CD4-positive, alpha-beta memory T cell (primary cell): ENCODE data around the gene CANT1. TPM values are rescaled to one million over a fixed set of nuclear protein-coding genes. Genes with fewer than 3 reads are reported as not detected.

Experiments used
- polyA plus RNA-seq, 2 donors: library from polyadenylated mRNA; unstranded; fragments of 300-500 nt; fragmentation: Illumina TruSeq; gene quantifications; one replicate each; pipeline ENCODE4 v1.2.3, GENCODE V29; 2021
- total RNA-seq, 2 experiments: library from RNA; stranded (reverse); gene quantifications; one replicate each; pipeline ENCODE4 v1.2.3, GENCODE V29; 2021

The CANT1 gene
- total and polyA plus RNA-seq, 4 experiments from 2014 or later: 7.2 to 59.4 (median 34.2) TPM

Other genes starting within 250 kb of the CANT1 start
- 100 to 1,000 TPM; 380 to 390 TPM for gene CYTH1, start 227.5 kb downstream of the CANT1 start, total RNA-seq
- gene CYTH1, start 227.5 kb downstream of the CANT1 start, polyA plus RNA-seq: 100 to 1,000 TPM; 271 to 370 TPM
- gene USP36, start 168.9 kb downstream of the CANT1 start, total RNA-seq: 100 to 1,000 TPM; 181 to 183 TPM
- gene USP36, start 168.9 kb downstream of the CANT1 start, polyA plus RNA-seq: 10 to 100 TPM; 35.4 to 55.1 TPM
- under 1 TPM in 1 of 2 experiments, not detected in 1; 0.28 TPM for gene CEP295NL, start 106.6 kb downstream of the CANT1 start, total RNA-seq
- gene CEP295NL, start 106.6 kb downstream of the CANT1 start, polyA plus RNA-seq: not detected
- 1 to 10 TPM; 5.9 to 6.0 TPM for gene TIMP2, start 84.4 kb downstream of the CANT1 start, total RNA-seq
- gene TIMP2, start 84.4 kb downstream of the CANT1 start, polyA plus RNA-seq: under 1 TPM in 1 of 2 donors, not detected in 1; 0.22 TPM
- 10 to 100 TPM; 44.8 to 45.5 TPM for gene LGALS3BP, start 29.8 kb downstream of the CANT1 start, total RNA-seq
- 10 to 100 TPM; 56.4 to 70.7 TPM for gene LGALS3BP, start 29.8 kb downstream of the CANT1 start, polyA plus RNA-seq
- not detected for gene C1QTNF1, start 14.4 kb upstream of the CANT1 start, total RNA-seq
- gene C1QTNF1, start 14.4 kb upstream of the CANT1 start, polyA plus RNA-seq: not detected
- 100 to 1,000 TPM; 148 to 150 TPM for gene ENGASE, start 65.1 kb upstream of the CANT1 start, total RNA-seq
- gene ENGASE, start 65.1 kb upstream of the CANT1 start, polyA plus RNA-seq: 1 to 10 TPM; 2.7 to 3.3 TPM